AG08396 (cell line): Measurements from ENCODE around the gene PLAC8L1.

Source experiments
- DNase-seq: peaks from one replicate; pipeline ENCODE4 v3.0.0; 2012; ENCODE audit warnings: low spot score, mixed read lengths

Gene PLAC8L1

GRCh38 chr5:146079695-146080373, 25.5 kb downstream of the PLAC8L1 start:
- DNase-seq: no peak

DNA sequence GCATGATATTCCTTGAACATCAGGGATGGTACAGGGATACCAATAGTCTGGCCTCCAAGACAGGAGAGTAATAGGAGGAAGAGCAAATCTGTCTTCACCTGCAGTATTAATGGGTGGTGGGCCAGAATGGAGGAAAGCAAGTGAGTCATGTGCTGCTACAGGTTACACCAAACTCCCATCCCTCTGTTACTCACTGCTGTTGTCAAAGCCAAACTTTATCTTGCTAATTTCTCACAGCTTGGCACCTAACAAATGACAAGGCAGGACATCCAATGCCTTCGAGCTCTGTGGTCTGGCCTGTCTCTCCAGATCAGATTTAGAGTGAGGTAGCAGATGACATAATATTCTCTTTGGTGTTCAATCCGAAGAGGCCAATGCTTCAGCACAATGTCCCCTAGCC, 26.8 kb downstream of the PLAC8L1 start:
- DNase-seq: no peak

DNA sequence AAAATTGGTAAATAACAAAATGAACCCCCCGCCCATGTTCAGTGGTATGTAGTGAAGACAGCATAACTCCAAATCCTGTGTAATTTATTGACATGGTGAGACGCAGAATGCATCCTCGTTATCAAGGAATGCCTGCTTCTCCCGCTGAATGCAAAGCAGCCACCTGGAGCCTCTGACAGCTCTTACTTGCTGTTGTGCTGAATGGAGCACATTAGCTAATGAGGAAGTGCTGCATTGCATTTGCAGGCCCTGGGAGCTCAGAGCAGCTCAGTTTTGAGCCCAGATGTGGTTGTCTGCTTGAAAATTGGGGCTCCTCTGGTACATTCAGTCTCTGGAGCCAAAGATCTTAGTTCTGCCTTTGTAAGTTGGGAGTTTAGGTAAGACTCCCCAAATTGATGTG, 28.9 kb downstream of the PLAC8L1 start:
- no peak for DNase-seq

DNA sequence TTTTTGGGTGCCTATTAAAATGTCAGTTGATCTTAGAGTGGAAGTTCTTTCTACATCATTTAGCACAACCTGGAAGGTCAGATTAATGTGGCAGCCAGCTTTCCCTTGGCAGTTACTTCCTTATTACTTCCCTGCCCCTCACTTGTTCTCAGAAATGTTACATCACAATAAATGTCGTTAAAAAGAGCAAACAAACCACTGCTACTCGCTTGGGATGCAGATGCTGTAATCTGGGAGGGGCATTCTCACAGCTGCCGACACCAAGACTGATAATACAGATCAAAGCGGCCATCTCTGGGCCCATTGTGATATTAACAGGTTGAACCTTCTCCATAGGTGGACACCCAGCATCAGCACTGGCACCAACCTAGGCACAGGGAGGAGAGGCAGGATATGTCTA, 29.3 kb downstream of the PLAC8L1 start:
- DNase-seq: no peak

GRCh38 chr5:146073239-146073900, 32.0 kb downstream of the PLAC8L1 start:
- no peak for DNase-seq

DNA sequence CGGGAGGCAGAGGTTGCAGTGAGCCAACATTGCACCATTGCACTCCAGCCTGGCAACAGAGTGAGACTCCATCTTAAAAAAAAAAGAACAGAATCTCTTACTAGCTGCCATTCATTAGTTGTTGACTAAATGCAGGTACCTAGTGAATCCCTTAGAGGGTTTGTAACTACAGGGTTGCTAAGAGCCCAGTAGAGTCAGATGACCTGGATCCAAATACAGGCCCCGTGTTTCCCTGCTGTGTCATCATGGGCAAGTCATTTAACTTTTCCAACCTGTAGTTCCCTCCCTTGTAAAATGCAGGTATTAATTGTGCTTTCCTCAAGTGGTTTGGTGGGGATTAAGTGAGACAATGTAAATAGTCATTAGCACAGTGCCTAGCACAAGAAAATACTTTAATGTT, 32.8 kb downstream of the PLAC8L1 start:
- no peak for DNase-seq

DNA sequence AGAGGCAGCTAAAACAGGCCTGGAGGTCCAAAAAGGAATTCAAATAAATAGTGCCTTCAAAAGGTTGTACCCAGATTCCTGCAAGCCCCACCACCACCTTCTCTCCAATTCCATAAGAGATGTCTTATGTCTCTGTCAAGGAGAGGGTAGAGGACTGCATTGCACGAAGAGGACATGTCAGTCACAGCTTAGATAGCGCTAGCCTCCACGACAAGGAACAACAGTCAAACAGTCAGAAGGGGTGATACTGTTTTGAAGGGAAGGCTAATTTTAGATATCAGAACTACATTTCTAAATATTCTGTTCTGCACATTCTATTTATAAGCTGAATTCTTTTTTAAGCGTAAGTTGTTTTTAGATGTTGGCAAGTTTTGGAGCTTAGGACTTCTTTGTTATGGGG, 34.2 kb downstream of the PLAC8L1 start:
- DNase-seq: no peak

- no peak for DNase-seq
These were observed 34.6 kb downstream of the PLAC8L1 start for GRCh38 chr5:146070746-146071145.

GRCh38 chr5:146069780-146070099, 35.6 kb downstream of the PLAC8L1 start:
- no peak for DNase-seq

DNA sequence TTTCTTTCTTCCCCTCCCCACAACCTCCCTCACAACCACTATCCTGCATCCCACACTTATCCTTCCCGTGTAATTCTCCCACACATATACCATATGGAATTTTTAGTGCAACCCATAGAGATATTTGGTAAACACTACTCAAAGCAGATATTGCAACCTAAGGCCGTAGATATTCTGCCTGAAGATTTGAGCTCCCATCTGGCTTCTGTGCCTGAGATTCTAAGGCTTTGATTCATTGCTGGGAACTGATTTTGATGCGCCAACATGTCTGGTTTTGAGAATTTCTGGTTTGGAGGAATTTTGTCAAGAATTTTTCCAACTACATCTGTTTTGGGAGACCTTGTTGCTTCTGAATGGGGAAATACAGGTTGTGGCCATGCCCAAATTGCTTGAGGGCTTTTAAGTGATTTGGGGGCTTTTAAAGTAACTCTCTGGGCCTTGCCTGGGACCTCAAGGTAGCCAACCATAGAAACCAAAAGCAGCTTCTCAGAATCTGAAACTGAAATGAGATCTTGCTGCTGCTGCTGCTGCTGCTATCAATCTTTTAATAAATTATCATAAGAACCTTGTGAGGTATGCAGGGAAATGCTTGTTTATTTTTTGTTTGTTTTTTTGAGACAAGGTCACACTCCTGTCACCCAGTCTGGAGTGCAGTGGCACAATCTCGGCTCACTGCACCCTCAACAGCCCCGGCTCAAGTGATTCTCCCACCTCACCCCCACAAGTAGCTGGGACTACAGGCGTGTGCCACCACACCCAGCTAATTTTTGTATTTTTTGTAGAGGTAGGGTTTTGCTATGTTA, 36.2 kb downstream of the PLAC8L1 start:
- DNase-seq: no peak

GRCh38 chr5:146068206-146068605, 37.2 kb downstream of the PLAC8L1 start:
- no peak for DNase-seq

- DNase-seq: no peak
These were observed 38.4 kb downstream of the PLAC8L1 start for GRCh38 chr5:146066968-146067367.

DNA sequence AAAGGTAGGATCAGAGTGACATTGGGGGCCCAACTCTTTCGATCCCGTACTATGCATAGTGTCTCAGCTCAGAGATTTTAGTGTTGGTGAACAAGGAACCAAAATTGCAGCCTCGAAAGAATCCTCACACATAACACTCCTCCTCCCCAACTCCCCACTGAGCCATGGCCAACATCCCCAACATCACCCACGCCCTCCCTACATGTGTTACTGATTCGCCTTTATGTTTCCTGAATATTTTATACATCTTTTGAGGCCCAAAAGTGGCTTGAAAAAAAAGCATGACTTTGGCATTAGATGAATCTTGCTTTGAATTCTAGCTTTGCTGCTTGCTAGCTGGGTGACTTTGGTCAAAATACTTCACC, 45.2 kb downstream of the PLAC8L1 start:
- no peak for DNase-seq

DNA sequence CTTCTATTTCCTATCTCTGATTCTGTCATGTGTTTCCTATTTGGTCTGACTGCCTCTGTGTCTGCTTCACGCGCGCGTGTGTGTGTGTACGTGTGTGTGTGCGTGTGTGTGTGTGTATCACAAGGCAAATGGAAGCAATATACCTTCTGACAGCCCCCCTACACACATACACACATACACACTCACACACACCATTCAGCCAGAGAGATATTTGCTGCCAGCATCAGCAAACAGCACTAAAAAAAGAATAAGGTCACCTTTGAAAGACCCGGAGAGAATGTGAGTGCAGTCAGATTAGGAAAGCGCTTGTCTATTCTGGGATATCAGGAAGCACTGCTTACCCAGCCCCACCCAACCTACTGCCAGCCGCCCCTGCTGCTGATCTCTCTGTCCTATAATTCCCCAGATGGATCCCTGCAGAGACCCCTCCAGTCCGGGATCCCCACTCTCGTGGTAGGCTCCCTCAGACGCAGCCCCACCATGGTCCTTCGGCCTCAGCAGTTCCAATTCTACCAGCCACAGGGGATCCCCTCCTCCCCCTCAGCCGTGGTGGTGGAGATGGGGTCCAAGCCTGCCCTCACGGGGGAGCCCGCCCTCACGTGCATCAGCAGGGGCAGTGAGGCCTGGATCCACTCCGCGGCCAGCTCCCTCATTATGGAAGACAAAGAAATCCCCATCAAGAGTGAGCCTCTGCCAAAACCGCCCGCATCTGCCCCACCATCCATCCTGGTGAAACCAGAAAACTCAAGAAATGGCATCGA, 45.7 kb downstream of the PLAC8L1 start:
- DNase-seq: no peak

DNA sequence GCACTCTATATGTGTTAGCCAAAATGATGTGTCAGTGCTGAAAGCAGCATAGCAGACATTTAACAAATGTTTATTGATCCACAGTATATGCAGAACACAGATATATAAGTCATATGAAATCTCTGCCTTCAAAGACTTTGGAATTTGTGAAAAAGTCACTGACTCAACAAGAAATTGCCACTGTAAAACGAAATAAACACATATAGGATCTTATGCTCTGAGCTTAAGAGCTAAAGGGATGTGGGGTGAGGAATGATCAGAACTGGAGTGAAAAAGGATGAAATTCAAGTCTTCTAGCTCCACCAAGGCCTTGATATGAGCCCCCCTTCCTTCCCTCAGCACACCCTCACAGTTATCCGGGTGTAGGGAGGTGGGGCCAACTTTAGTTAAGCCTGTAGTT, 49.9 kb downstream of the PLAC8L1 start:
- DNase-seq: no peak

DNA sequence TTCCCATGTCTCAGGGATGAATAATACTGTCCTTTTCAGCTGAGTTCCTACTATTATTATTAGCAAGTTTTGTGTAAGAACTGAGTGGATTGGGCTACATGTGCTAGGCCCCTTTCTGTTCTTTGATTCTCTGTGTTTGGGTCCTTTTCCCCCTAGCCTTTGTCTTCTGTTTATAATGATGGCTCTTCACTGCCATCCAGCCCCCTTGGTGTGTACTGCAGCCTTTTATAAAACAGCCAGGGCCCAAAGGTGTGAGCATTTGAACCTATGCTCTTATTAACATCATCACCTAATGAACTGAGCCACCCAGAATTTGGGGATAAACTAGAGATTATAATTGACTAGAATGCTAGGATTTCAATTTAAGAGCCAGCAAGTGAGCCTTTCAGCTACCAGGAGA, 52.6 kb downstream of the PLAC8L1 start:
- no peak for DNase-seq

GRCh38 chr5:146051678-146052077, 53.7 kb downstream of the PLAC8L1 start:
- DNase-seq: peak; percentile 62

DNA sequence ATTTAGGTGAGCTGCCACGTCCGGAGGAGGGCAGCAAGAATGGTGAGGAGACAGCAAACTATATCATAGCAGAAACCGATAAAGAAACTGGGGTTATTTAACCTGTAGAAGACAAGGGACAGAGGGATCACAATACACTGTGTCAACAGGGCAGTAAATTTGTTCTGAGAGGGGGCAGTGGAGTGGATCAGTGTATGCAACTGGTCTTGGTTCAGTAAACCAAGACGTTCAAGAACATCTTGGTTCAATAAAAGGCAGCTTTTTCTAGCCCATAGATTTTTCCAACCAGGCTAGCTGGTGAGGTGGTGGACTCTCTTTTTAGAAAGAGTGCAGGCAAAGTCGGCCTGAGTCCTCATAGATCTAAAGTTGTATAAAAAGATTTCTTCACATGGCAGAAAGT, 55.3 kb downstream of the PLAC8L1 start:
- no peak for DNase-seq

- no peak for DNase-seq
These were observed 55.7 kb downstream of the PLAC8L1 start for GRCh38 chr5:146049704-146050026.

DNA sequence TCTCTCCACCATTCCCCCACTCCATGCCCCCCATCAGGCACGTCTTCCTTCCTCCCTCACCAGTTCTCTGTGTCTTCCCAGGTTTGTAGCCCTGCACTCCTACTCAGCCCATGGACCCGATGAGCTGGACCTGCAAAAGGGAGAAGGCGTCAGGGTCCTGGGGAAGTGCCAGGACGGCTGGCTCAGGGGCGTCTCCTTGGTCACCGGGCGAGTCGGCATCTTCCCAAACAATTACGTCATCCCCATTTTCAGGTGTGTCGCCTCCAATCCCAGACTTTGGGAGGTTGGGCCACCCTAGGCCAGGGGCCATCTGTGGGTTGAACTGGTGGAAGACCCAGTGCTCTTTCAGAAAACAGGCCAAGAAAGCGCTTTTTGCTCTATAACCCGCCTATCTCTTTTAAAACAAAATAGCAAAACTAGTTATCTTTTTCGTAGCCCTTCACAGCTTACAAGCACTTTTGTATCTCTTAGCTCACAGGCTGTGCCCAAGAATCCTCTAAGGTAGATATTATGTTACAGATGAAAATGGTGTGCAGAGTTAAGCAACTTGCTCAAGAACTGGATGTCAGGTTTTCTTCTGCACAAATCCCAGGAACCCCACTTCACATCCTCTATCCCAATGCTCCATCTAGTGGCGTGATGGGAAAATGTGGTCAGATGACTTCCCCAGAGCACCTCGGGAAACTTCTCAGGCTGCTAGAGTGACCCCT, 56.2 kb downstream of the PLAC8L1 start:
- peak; percentile 82 for DNase-seq

- no peak for DNase-seq
These were observed 58.0 kb downstream of the PLAC8L1 start for GRCh38 chr5:146047396-146047795.

GRCh38 chr5:146043722-146044121, 61.7 kb downstream of the PLAC8L1 start:
- no peak for DNase-seq
